ENCODE data around the gene ZNF91. TPM values are rescaled to one million over a fixed set of nuclear protein-coding genes. Genes with fewer than 3 reads are reported as not detected.

Gene ZNF91
- total and polyA plus RNA-seq, 4 donors: 2.9 to 25.9 (median 14.2) TPM

GRCh38 chr19:23406721-23407120 lies 11.4 kb upstream of the ZNF91 start:
- WGBS: 96% methylated on average over 3 of the region's 3 CpGs
- no peak for TF ChIP-seq MAX (IDR thresholded peaks at IDR 0.05)

GRCh38 chr19:23406091-23406490 lies 10.8 kb upstream of the ZNF91 start:
- no peak for DNase-seq (ENCODE audit: low spot score)
- TF ChIP-seq REST (IDR thresholded peaks at IDR 0.05) (no peak), ZBTB33 (IDR thresholded peaks at IDR 0.05) (no peak), MAX (IDR thresholded peaks at IDR 0.05) (no peak), CTCF (IDR thresholded peaks at IDR 0.05; ENCODE audit: low read depth, low read length, missing input control) (no peak), YY1 (IDR thresholded peaks at IDR 0.05) (no peak), ATF3 (IDR thresholded peaks at IDR 0.05) (no peak), EGR1 (IDR thresholded peaks at IDR 0.05; ENCODE audit: low read depth in 2 of 2) (no peak), HNF4A (conservative IDR thresholded peaks at IDR 0.05) (no peak), FOXA2 (IDR thresholded peaks at IDR 0.05) (no peak), TAF1 (conservative IDR thresholded peaks at IDR 0.05) (no peak), JUND (IDR thresholded peaks at IDR 0.05) (no peak), RXRA (IDR thresholded peaks at IDR 0.05) (no peak), GABPA (IDR thresholded peaks at IDR 0.05 in 1 of 2, conservative IDR thresholded peaks at IDR 0.05 in 1 of 2) (no peak), NR2F2 (IDR thresholded peaks at IDR 0.05) (no peak), FOXA1 (IDR thresholded peaks at IDR 0.05) (no peak), RAD21 (IDR thresholded peaks at IDR 0.05) (no peak), HNF4G (IDR thresholded peaks at IDR 0.05) (no peak), SP1 (IDR thresholded peaks at IDR 0.05) (no peak)
- peaks cover 0 to 15% (median under 1%) of the 10 kb centered on the region in 4 donors for H3K9me3 ChIP-seq (ENCODE audit: control insufficient read depth in 4 of 4, low read length in 3 of 4)
- no peak overlapping the region for H3K9ac ChIP-seq (ENCODE audit: low read depth in 1 of 2, low read length in 2 of 2)
- WGBS: 88% methylated on average over 2 of the region's 2 CpGs
- no peaks in the 10 kb centered on the region for H3K27me3 ChIP-seq (ENCODE audit: control insufficient read depth in 4 of 4, insufficient read depth in 4 of 4, low read length in 3 of 4)
- H3K36me3 ChIP-seq (ENCODE audit: control insufficient read depth in 4 of 4, insufficient read depth in 3 of 4, low read depth in 1 of 4, low read length in 3 of 4): no peaks in the 10 kb centered on the region
- H3K4me3 ChIP-seq (ENCODE audit: low read depth in 1 of 3, low read length in 3 of 3): no peak overlapping the region
- H3K27ac ChIP-seq (ENCODE audit: low read depth in 1 of 2, low read length in 2 of 2): no peak overlapping the region
- no peaks in the 10 kb centered on the region for H3K4me1 ChIP-seq (ENCODE audit: control insufficient read depth in 4 of 4, insufficient read depth in 4 of 4, low read length in 3 of 4)

More at GRCh38 chr19:23406721-23407120, 11.4 kb upstream of the ZNF91 start:
- no peak for DNase-seq (ENCODE audit: low spot score)
- no peaks in the 10 kb centered on the region for H3K4me1 ChIP-seq (ENCODE audit: control insufficient read depth in 4 of 4, insufficient read depth in 4 of 4, low read length in 3 of 4)
- peaks cover 0 to 15% (median under 1%) of the 10 kb centered on the region in 4 donors for H3K9me3 ChIP-seq (ENCODE audit: control insufficient read depth in 4 of 4, low read length in 3 of 4)
- no peak overlapping the region for H3K4me3 ChIP-seq (ENCODE audit: low read depth in 1 of 3, low read length in 3 of 3)
- no peak overlapping the region for H3K9ac ChIP-seq (ENCODE audit: low read depth in 1 of 2, low read length in 2 of 2)
- no peak overlapping the region for H3K27ac ChIP-seq (ENCODE audit: low read depth in 1 of 2, low read length in 2 of 2)
- H3K27me3 ChIP-seq (ENCODE audit: control insufficient read depth in 4 of 4, insufficient read depth in 4 of 4, low read length in 3 of 4): no peaks in the 10 kb centered on the region
- no peaks in the 10 kb centered on the region for H3K36me3 ChIP-seq (ENCODE audit: control insufficient read depth in 4 of 4, insufficient read depth in 3 of 4, low read depth in 1 of 4, low read length in 3 of 4)
